GM12878 (cell line): ENCODE results near the gene POMC. TPM values are rescaled to one million over a fixed set of nuclear protein-coding genes. Genes with fewer than 3 reads are reported as not detected.

Experiments
- ATAC-seq: fragments of 200-7000 bp; cut with Tn5 transposase; 3 replicates; pipeline ENCODE4 v1.9.1; 2020; ENCODE audit warnings: mild to moderate bottlenecking, moderate library complexity
- BruUV-seq: library from RNA; stranded (reverse); fragments of 400-500 nt; replicated peaks from 2 replicates; lab custom pipeline; 2021; lab: Mats Ljungman, UMichigan
- CTCF ChIA-PET: fragments of 300-600 bp; sonication (Branson Sonifier 250); formaldehyde crosslinking; extraction: SDS; loops from one replicate; lab custom pipeline; 2021; ENCODE audit warnings: inconsistent platforms; lab: Yijun Ruan, JAX
- POLR2A ChIA-PET: fragments of 350-600 bp; formaldehyde crosslinking; extraction: SDS; loops from one replicate; lab custom pipeline; 2021; ENCODE audit warnings: inconsistent platforms; lab: Charles Lee
- RAD21 ChIA-PET: fragments of 300-600 bp; sonication (Branson Sonifier 250); formaldehyde crosslinking; loops from one replicate; lab custom pipeline; 2023; ENCODE audit warnings: antibody characterized with exemption; ENCODE audit not compliant: unreplicated experiment; lab: Charles Lee
- SMC1A ChIA-PET: fragments of 300-600 bp; sonication (Branson Sonifier 250); formaldehyde crosslinking; loops from one replicate; lab custom pipeline; 2023; ENCODE audit not compliant: unreplicated experiment, uncharacterized antibody; lab: Charles Lee
- DNase-seq: peaks from one replicate; pipeline ENCODE4 v3.0.0-alpha.2; 2011; ENCODE audit warnings: low read depth, low spot score
- FAIRE-seq: peaks from 3 replicates; lab custom pipeline; 2011; peaks lifted over from hg19 to GRCh38; lab: Jason Lieb, UNC
- H2AFZ ChIP-seq: 2 replicates; pipeline ENCODE4 v1.6.0; 2011; ENCODE audit warnings: low read depth, low read length, control low read depth; ENCODE audit not compliant: control insufficient read depth
- H3K27ac ChIP-seq: 2 replicates; pipeline ENCODE4 v1.5.1; 2011; ENCODE audit warnings: control low read depth; ENCODE audit not compliant: control insufficient read depth, insufficient read depth
- H3K27me3 ChIP-seq, 2 experiments: replicated peaks in 1 of 2; 2 replicates each; pipeline versions ENCODE4 v1.6.0 to v1.6.1; 2011; ENCODE audit warnings: low read length in 1 of 2; ENCODE audit not compliant: control insufficient read depth in 2 of 2, insufficient read depth in 2 of 2
- H3K36me3 ChIP-seq, 2 experiments: 2 replicates each; pipeline ENCODE4 v1.5.1; 2011; ENCODE audit warnings: low read length in 1 of 2; ENCODE audit not compliant: control insufficient read depth in 2 of 2, insufficient read depth in 2 of 2
- H3K4me1 ChIP-seq: 2 replicates; pipeline ENCODE4 v1.6.1; 2011; ENCODE audit warnings: mild to moderate bottlenecking, low read length, moderate library complexity, mixed read lengths; ENCODE audit not compliant: control insufficient read depth, insufficient read depth
- H3K4me2 ChIP-seq: 2 replicates; pipeline ENCODE4 v1.6.0; 2011; ENCODE audit warnings: control low read depth; ENCODE audit not compliant: control insufficient read depth, insufficient read depth
- H3K4me3 ChIP-seq: fragments of 200-600 bp; sonication (generic); 2 replicates; pipeline ENCODE4 v1.5.1; 2016
- H3K79me2 ChIP-seq: 2 replicates; pipeline ENCODE4 v1.6.0; 2011; ENCODE audit warnings: low read length; ENCODE audit not compliant: control insufficient read depth, insufficient read depth
- H3K9ac ChIP-seq: 2 replicates; pipeline ENCODE4 v1.8.0; 2011; ENCODE audit warnings: low read length, control low read depth, mixed read lengths; ENCODE audit not compliant: control insufficient read depth, insufficient read depth
- H3K9me3 ChIP-seq: replicated peaks from 3 replicates; pipeline ENCODE4 v1.5.1; 2011; ENCODE audit warnings: mild to moderate bottlenecking, low read length; ENCODE audit not compliant: control insufficient read depth, insufficient read depth
- H4K20me1 ChIP-seq: 2 replicates; pipeline ENCODE4 v1.6.0; 2011; ENCODE audit not compliant: control insufficient read depth, insufficient read depth
- IKZF1 ChIP-seq: fragments of 450-650 bp; conservative IDR thresholded peaks from 2 replicates; pipeline ENCODE4 v1.6.1; 2017; ENCODE audit warnings: antibody characterized with exemption, mild to moderate bottlenecking
- MXI1 ChIP-seq: fragments of 150-350 bp; IDR thresholded peaks from 2 replicates; pipeline ENCODE4 v1.6.1; 2011; ENCODE audit warnings: low read depth, mild to moderate bottlenecking, inconsistent platforms, low read length, improper control_type of control experiment
- NFXL1 ChIP-seq: fragments of 450-650 bp; IDR thresholded peaks from 2 replicates; pipeline ENCODE4 v1.6.1; 2017; ENCODE audit warnings: antibody characterized with exemption, mild to moderate bottlenecking, borderline replicate concordance
- NR2C1 ChIP-seq: fragments of 450-650 bp; IDR thresholded peaks from 2 replicates; pipeline ENCODE4 v1.6.1; 2017; ENCODE audit warnings: antibody characterized with exemption, mild to moderate bottlenecking, moderate library complexity
- RBBP5 ChIP-seq: fragments of 200-600 bp; sonication (generic); conservative IDR thresholded peaks from 2 replicates; pipeline ENCODE4 v1.6.1; 2016
- USF1 ChIP-seq: IDR thresholded peaks from 2 replicates; pipeline ENCODE4 v1.6.1; 2011; ENCODE audit warnings: borderline replicate concordance, low read depth, mild to moderate bottlenecking, moderate library complexity, mixed read lengths, low read length; ENCODE audit not compliant: insufficient read depth; ENCODE audit errors: extremely low read length
- YY1 ChIP-seq: IDR thresholded peaks from 2 replicates; pipeline ENCODE4 v1.6.1; 2011; ENCODE audit warnings: low read depth, mild to moderate bottlenecking, low read length
- ZBTB40 ChIP-seq: fragments of 450-650 bp; IDR thresholded peaks from 2 replicates; pipeline ENCODE4 v1.6.1; 2016; ENCODE audit warnings: mild to moderate bottlenecking, moderate library complexity, borderline replicate concordance
- ZNF687 ChIP-seq: fragments of 450-650 bp; IDR thresholded peaks from 2 replicates; pipeline ENCODE4 v1.6.1; 2017; ENCODE audit warnings: mild to moderate bottlenecking, moderate library complexity
- ZZZ3 ChIP-seq: IDR thresholded peaks from 2 replicates; pipeline ENCODE4 v1.6.1; 2011; ENCODE audit warnings: low read depth; ENCODE audit not compliant: control insufficient read depth, insufficient read length
- WGBS: methylation state at CpG from one replicate; pipeline ENCODE4 v1.1.6; 2016; ENCODE audit warnings: low lambda C conversion rate; ENCODE audit not compliant: insufficient replicate concordance, insufficient coverage; ENCODE audit errors: missing lambda C conversion rate; 5-methylcytosine and 5-hydroxymethylcytosine counted together
- in situ Hi-C: fragments of 300-500 bp; cut with MboI; formaldehyde crosslinking; loops from 9 replicates; pipeline ENCODE4 v1.14.3; 2018; ENCODE audit warnings: mixed read lengths
- intact Hi-C: fragments of 100-400 bp; cut with micrococcal nuclease; formaldehyde crosslinking; loops from one replicate; pipeline ENCODE4 v1.14.2; 2022; ENCODE audit not compliant: unreplicated experiment
- polyA plus RNA-seq, 11 experiments: library from polyadenylated mRNA; depleted of rRNA in 4 of 11; unstranded in 6 of 11; stranded (reverse) in 5 of 11; fragments of >200 nt; fragmentation: Nextera tagmentation in 4 of 11; fragmentation: Illumina TruSeq in 1 of 11; extraction: Ambion mirVana in 4 of 11; extraction: Trizol in 1 of 11; gene quantifications; 1 replicate in 1 of 11; 2 replicates in 10 of 11; pipeline versions ENCODE4 v1.2.1 to v1.2.3, GENCODE V29; 2011 to 2016; ENCODE audit warnings: inconsistent platforms in 2 of 11, missing spikeins in 2 of 11, low read depth in 1 of 11
- total RNA-seq, 4 experiments: library from RNA; depleted of rRNA in 3 of 4; stranded (reverse); fragments of >200 nt in 3 of 4; fragmentation: Illumina TruSeq in 1 of 4; extraction: Trizol in 1 of 4; gene quantifications; 2 replicates each; pipeline versions ENCODE4 v1.2.1 to v1.2.3, GENCODE V29; 2013 to 2021
- TF ChIP-seq, protein P1 (sequence below): fragments of 450-650 bp; IDR thresholded peaks from 2 replicates; pipeline ENCODE4 v1.6.1; 2018; ENCODE audit warnings: borderline replicate concordance, mild to moderate bottlenecking; ENCODE audit not compliant: partially characterized antibody

POMC gene
- total and polyA plus RNA-seq, 10 of the 15 experiments (the other 5 are each of a cell fraction or from before 2014, with no cell fraction given) = 0.05 to 14.7 (median 6.8) TPM; not detected in 1

DNA sequence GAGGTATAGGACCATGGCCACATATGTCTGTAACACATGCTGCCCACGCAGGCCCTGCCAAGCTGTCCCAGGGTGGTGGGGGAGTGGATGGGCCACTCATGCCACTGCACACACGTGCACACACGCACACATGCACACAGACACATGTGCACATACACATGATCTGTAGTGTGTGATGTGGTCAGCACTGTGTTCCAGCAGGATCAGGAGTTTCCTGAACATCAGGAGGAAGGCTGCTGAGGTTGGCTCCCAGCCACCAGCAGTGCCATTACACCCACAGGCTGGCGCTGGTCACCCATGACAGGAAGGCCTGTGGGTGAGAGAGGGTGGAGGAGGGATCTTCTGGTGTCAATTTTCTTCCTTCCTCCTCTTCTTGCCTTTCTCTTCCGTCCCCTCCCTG, 44.7 kb downstream of the POMC start (continued):
- TF ChIP-seq NFXL1 (no peak), NR2C1 (no peak), USF1 (no peak)

GRCh38 chr2:25122367-25122766, 46.0 kb downstream of the POMC start:
- ChIA-PET POLR2A (interaction anchor here (0.6 kb wide), 1 partner anchor 83 kb away, joined by 5 read pairs; no protein-coding TSS in a partner anchor), CTCF (interaction anchor here (0.7 to 4.6 kb wide), 2 partner anchors 146 to 712 kb away, joined by 3 to 18 read pairs; no protein-coding TSS in a partner anchor), SMC1A (interaction anchor here (1.3 kb wide), 1 partner anchor 409 kb away, joined by 3 read pairs; no protein-coding TSS in a partner anchor), RAD21 (no interaction called here)
- H4K20me1 ChIP-seq = no peaks in the 10 kb centered on the region
- FAIRE-seq (no peak), ATAC-seq (no peak), DNase-seq (no peak)
- H3K27me3 ChIP-seq = no peaks in the 10 kb centered on the region; a peak in 1 of 4 replicates
- in situ Hi-C loops = no loop called here
- intact Hi-C loops = no loop called here
- H3K9me3 ChIP-seq = no peaks in the 10 kb centered on the region
- no peak overlapping the region for H3K9ac ChIP-seq
- no peak overlapping the region for H3K27ac ChIP-seq
- H3K4me3 ChIP-seq = no peak overlapping the region
- H3K36me3 ChIP-seq = no peaks in the 10 kb centered on the region
- no peak overlapping the region for H2AFZ ChIP-seq
- no TSS peak for BruUV-seq
- WGBS = 44% methylated on average over 3 of the region's 3 CpGs
- H3K79me2 ChIP-seq = no peaks in the 10 kb centered on the region
- no peak overlapping the region for H3K4me2 ChIP-seq
- H3K4me1 ChIP-seq = no peaks in the 10 kb centered on the region
- TF ChIP-seq MXI1 (no peak), YY1 (no peak), RBBP5 (no peak), ZNF687 (no peak), IKZF1 (no peak), ZZZ3 (no peak), ZBTB40 (no peak)
- TF ChIP-seq, protein P1, sequence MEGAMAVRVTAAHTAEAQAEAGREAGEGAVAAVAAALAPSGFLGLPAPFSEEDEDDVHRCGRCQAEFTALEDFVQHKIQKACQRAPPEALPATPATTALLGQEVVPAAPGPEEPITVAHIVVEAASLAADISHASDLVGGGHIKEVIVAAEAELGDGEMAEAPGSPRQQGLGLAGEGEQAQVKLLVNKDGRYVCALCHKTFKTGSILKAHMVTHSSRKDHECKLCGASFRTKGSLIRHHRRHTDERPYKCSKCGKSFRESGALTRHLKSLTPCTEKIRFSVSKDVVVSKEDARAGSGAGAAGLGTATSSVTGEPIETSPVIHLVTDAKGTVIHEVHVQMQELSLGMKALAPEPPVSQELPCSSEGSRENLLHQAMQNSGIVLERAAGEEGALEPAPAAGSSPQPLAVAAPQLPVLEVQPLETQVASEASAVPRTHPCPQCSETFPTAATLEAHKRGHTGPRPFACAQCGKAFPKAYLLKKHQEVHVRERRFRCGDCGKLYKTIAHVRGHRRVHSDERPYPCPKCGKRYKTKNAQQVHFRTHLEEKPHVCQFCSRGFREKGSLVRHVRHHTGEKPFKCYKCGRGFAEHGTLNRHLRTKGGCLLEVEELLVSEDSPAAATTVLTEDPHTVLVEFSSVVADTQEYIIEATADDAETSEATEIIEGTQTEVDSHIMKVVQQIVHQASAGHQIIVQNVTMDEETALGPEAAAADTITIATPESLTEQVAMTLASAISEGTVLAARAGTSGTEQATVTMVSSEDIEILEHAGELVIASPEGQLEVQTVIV = no peak
